ENCODE measurements around the gene CHP1.
"Not testable (repeated sequence)": the region's sequence is repeated elsewhere in the genome, so short reads cannot be mapped to it uniquely, and the experiment has no call there.

CHP1 gene

DNA sequence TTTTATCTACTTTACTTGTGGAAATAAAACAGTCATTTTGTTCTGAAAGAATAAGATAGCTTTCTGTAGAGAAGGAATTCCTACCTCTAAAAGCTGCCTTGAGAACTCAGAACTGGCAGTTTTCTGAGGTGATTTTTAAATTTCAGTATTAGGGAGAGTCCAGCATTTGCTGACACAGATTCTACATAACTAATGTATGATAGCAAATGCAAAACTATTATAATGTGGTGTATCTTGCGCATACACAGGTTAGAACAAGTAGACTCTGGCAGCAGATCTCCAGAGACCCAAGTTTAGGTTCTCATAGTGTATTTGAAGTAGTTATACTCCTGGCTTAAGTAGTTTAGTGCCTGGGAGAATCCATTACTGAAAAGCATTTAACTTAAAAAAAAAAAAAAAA is 70.5 kb downstream of the CHP1 start:
- no peak for FAIRE-seq

- no peak for FAIRE-seq
Measured at GRCh38 chr15:41304149-41304770, 73.2 kb downstream of the CHP1 start.

DNA sequence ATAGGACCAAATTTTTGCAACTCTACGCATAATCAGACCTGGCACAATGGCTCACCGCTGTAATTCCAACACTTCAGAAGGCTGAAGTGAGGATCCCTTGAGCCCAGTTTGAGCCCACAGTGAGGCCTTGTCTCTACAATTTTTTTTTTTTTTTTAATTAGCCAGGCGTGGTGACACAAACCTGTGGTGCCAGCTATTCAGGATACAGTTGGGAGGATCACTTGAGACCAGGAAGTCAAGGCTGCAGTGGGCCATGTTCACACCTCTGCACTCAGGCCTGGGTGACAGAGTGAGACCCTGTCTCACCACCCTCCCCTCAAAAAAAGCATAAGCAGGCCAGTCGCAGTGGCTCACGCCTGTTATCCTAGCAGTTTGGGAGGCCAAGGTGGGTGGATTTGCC is 76.6 kb downstream of the CHP1 start:
- FAIRE-seq, result no peak

- FAIRE-seq, result no peak
Measured at GRCh38 chr15:41309226-41309905, 78.3 kb downstream of the CHP1 start.

DNA sequence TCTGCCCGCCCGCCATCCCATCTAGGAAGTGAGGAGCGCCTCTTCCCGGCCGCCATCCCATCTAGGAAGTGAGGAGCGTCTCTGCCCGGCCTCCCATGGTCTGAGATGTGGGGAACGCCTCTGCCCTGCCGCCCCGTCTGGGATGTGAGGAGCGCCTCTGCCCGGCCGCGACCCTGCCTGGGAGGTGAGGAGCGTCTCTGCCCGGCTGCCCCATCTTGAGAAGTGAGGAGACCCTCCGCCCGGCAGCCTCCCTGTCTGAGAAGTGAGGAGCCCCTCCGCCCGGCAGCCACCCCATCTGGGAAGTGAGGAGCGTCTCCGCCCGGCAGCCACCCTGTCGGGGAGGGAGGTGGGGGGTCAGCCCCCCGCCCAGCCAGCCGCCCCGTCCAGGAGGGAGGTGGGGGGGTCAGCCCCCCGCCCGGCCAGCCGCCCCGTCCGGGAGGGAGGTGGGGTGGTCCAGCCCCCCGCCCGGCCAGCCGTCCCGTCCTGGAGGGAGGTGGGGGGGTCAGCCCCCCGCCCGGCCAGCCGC is 89.8 kb downstream of the CHP1 start:
- not testable (repeated sequence) for FAIRE-seq

DNA sequence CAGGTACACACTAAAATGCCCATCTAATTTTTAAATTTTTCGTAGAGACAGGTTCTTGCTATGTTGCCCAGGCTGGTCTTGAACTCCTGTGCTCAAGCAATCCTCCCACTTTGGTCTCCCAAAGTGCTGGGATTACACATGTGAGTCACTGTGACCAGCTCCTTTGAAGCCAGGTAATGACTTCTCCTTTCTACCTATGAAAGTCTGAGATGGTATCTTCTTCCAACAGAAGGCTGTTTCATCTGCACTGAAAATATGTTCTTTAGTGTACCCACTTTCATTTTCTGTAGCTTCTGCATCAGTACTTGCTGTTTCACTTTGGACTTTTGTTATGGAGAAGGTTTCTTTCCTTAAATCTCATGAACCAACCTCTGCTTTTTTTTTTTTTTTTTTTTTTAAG is 92.5 kb downstream of the CHP1 start:
- no peak for FAIRE-seq

- FAIRE-seq, result no peak
Measured at GRCh38 chr15:41331281-41331680, 100.2 kb downstream of the CHP1 start.
